ENCODE data around the gene DEFB128.

DNA sequence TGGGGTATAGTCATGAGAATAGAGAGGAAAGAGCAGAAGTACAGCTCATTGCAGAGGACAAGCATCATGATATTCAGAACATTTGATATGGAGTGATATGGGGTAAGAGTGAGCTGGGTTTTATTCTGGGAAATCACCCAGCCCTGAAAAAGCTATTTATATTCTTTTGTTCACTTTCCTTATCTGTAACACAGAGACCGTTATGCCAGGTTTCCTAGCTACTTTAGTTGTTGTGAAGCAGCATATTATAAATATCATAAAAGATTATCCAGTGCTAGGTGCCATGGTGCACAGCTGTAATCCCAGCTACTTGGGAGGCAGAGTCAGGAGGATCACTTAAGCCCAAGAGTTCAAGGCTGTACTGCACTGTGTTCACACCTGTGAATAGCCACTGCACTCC is 27.8 kb upstream of the DEFB128 start:
- TF ChIP-seq, protein P1, sequence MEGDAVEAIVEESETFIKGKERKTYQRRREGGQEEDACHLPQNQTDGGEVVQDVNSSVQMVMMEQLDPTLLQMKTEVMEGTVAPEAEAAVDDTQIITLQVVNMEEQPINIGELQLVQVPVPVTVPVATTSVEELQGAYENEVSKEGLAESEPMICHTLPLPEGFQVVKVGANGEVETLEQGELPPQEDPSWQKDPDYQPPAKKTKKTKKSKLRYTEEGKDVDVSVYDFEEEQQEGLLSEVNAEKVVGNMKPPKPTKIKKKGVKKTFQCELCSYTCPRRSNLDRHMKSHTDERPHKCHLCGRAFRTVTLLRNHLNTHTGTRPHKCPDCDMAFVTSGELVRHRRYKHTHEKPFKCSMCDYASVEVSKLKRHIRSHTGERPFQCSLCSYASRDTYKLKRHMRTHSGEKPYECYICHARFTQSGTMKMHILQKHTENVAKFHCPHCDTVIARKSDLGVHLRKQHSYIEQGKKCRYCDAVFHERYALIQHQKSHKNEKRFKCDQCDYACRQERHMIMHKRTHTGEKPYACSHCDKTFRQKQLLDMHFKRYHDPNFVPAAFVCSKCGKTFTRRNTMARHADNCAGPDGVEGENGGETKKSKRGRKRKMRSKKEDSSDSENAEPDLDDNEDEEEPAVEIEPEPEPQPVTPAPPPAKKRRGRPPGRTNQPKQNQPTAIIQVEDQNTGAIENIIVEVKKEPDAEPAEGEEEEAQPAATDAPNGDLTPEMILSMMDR (IDR thresholded peaks at IDR 0.05) = no peak
- TF ChIP-seq POLR2A (IDR thresholded peaks at IDR 0.05) = no peak
